ENCODE data around the gene ZNF410. TPM values are rescaled to one million over a fixed set of nuclear protein-coding genes. Genes with fewer than 3 reads are reported as not detected.

Gene ZNF410
- total RNA-seq, 1 experiment from 2014 or later: 28.1 TPM

DNA sequence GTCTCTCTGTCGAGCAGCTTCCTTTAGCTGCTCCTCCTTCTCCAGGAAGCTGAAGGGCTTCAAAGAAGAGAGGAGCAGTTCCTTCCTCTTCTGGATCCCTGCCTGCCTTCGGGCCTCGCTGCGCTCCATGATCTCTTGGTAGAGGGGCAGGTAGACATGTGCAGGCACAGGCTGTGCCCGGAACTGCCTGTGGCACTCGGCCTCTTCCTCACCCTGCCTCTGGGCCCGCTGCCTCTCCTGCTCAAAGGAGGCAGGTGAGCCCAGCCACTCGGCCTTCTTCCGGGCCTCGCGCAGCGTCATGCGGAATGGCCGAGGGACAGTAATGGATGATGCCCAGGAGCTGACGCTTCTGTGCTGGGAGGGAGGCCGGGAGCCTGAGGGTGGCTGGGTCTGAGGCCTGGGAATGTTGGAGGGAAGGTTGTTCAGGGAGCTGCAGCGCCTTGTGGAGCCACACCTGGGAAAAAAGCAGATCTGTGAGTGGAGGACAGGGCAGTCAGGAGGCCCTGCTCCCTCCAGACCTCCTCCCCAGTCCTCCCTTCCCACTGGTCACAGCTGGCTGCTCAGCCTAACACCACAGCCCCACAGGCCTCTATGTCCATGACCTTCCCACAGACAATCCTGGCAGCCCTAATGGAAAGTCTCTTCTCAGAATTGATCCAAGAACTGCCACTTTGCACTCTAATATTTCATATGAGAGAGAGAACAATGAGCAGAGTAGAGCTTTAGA lies 57.9 kb downstream of the ZNF410 start:
- H4K20me1 ChIP-seq (ENCODE audit: control insufficient read depth, insufficient read depth, insufficient read length): no peaks in the 10 kb centered on the region
- H3K27me3 Mint-ChIP-seq (ENCODE audit: low read depth): peaks cover 14% of the 10 kb centered on the region
- H3K79me2 ChIP-seq (ENCODE audit: insufficient read depth, low read length): no peaks in the 10 kb centered on the region
- no peaks in the 10 kb centered on the region for H3K23me2 ChIP-seq (ENCODE audit: insufficient read length, low read depth, low read length, poor library complexity, severe bottlenecking)
- no peaks in the 10 kb centered on the region for H3K9me3 ChIP-seq (ENCODE audit: control insufficient read depth, low read depth, low read length)
- H3K79me1 ChIP-seq (ENCODE audit: insufficient read depth, low read depth, low read length, poor library complexity, severe bottlenecking): no peaks in the 10 kb centered on the region
- TF ChIP-seq, protein P1, sequence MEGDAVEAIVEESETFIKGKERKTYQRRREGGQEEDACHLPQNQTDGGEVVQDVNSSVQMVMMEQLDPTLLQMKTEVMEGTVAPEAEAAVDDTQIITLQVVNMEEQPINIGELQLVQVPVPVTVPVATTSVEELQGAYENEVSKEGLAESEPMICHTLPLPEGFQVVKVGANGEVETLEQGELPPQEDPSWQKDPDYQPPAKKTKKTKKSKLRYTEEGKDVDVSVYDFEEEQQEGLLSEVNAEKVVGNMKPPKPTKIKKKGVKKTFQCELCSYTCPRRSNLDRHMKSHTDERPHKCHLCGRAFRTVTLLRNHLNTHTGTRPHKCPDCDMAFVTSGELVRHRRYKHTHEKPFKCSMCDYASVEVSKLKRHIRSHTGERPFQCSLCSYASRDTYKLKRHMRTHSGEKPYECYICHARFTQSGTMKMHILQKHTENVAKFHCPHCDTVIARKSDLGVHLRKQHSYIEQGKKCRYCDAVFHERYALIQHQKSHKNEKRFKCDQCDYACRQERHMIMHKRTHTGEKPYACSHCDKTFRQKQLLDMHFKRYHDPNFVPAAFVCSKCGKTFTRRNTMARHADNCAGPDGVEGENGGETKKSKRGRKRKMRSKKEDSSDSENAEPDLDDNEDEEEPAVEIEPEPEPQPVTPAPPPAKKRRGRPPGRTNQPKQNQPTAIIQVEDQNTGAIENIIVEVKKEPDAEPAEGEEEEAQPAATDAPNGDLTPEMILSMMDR (conservative IDR thresholded peaks at IDR 0.05): no peak
- no peak overlapping the region for H2BK5ac ChIP-seq (ENCODE audit: insufficient read length, low read length)
- H3K27ac ChIP-seq (ENCODE audit: insufficient read length, low read depth, low read length): no peak overlapping the region
- no peaks in the 10 kb centered on the region for H3K27me3 ChIP-seq (ENCODE audit: insufficient read depth, low read length)
- no peak overlapping the region for H2BK15ac ChIP-seq (ENCODE audit: low read depth, low read length)
- no peaks in the 10 kb centered on the region for H3K9me3 Mint-ChIP-seq
- H3K4me3 Mint-ChIP-seq: no peak overlapping the region
- no peak overlapping the region; the same call in 1 of the 2 replicates for H3K14ac ChIP-seq (ENCODE audit: insufficient read depth, low read length)
- H2BK12ac ChIP-seq (ENCODE audit: insufficient read length, low read depth, low read length): no peak overlapping the region
- H3K4me1 Mint-ChIP-seq: no peaks in the 10 kb centered on the region
- H3K23ac ChIP-seq (ENCODE audit: insufficient read length, low read depth, low read length): no peak overlapping the region
- no peaks in the 10 kb centered on the region for H3K36me3 Mint-ChIP-seq (ENCODE audit: insufficient read depth in 1 of 3, low read depth in 3 of 3)
- no peak overlapping the region for H4K8ac ChIP-seq (replicated peaks; ENCODE audit: insufficient read length, low read depth, low read length)
- H2AK5ac ChIP-seq (ENCODE audit: insufficient read length, low read length): no peak overlapping the region
- no peak overlapping the region for H3K4ac ChIP-seq (ENCODE audit: low read depth, low read length)
- H3K56ac ChIP-seq (ENCODE audit: insufficient read length, low read depth, low read length): no peak overlapping the region
- H3T11ph ChIP-seq (ENCODE audit: low read length): no peak overlapping the region
- H2BK120ac ChIP-seq (ENCODE audit: low read depth, low read length, poor library complexity, severe bottlenecking): no peak overlapping the region
- H2AFZ ChIP-seq (ENCODE audit: low read length): no peak overlapping the region
- no CpG with 5 or more reads among the region's 17 CpGs for WGBS (ENCODE audit: extremely low coverage, insufficient read length, low lambda C conversion rate)
- no peak overlapping the region for H4K91ac ChIP-seq (ENCODE audit: insufficient read length, low read depth, low read length)
- no peaks in the 10 kb centered on the region for H3K4me1 ChIP-seq (ENCODE audit: insufficient read depth, low read length)
- H4K5ac ChIP-seq (ENCODE audit: insufficient read length, low read depth, low read length): no peak overlapping the region
- H3K4me2 ChIP-seq (ENCODE audit: insufficient read depth, insufficient read length, low read length): no peak overlapping the region
- no peak for DNase-seq
- H3K9ac ChIP-seq (ENCODE audit: extremely low read depth, insufficient read length, low read length): no peak overlapping the region
- H3K27ac Mint-ChIP-seq: no peak overlapping the region
- no peak overlapping the region for H3K18ac ChIP-seq (ENCODE audit: insufficient read length, low read depth, low read length)
- no peak overlapping the region for H2BK20ac ChIP-seq (ENCODE audit: low read depth, low read length, poor library complexity, severe bottlenecking)
